ENCODE data around the gene RASGRF1.

Gene RASGRF1

GRCh38 chr15:78938658-78939488 lies 151.7 kb downstream of the RASGRF1 start:
- peak overlapping the region; percentile 39 for H3K27ac ChIP-seq
- H3K36me3 ChIP-seq (ENCODE audit: control insufficient read depth, insufficient read depth, low read length): no peaks in the 10 kb centered on the region
- H3K4me1 ChIP-seq: no peaks in the 10 kb centered on the region
- H3K9ac ChIP-seq: no peak overlapping the region
- H3K4me2 ChIP-seq (ENCODE audit: low read length): no peak overlapping the region
- no peaks in the 10 kb centered on the region for H3K79me2 ChIP-seq
- TF ChIP-seq CTCF (IDR thresholded peaks at IDR 0.05): no peak
- no peaks in the 10 kb centered on the region for H3K9me3 ChIP-seq (ENCODE audit: control insufficient read depth, low read length)
- H3K4me3 ChIP-seq (ENCODE audit: low read depth, low read length): no peak overlapping the region
- H3K27me3 ChIP-seq (ENCODE audit: control insufficient read depth, insufficient read depth, low read length): no peaks in the 10 kb centered on the region
- no peak overlapping the region for H2AFZ ChIP-seq

- Histone ChIP-seq H2AFZ (no peak overlapping the region), H3K79me2 (no peaks in the 10 kb centered on the region), H3K9ac (no peak overlapping the region), H3K27ac (peak overlapping the region; percentile 53), H3K27me3 (ENCODE audit: control insufficient read depth, insufficient read depth, low read length) (no peaks in the 10 kb centered on the region), H3K9me3 (ENCODE audit: control insufficient read depth, low read length) (no peaks in the 10 kb centered on the region), H3K4me2 (ENCODE audit: low read length) (no peak overlapping the region), H3K4me1 (no peaks in the 10 kb centered on the region), H3K4me3 (ENCODE audit: low read depth, low read length) (no peak overlapping the region), H3K36me3 (ENCODE audit: control insufficient read depth, insufficient read depth, low read length) (no peaks in the 10 kb centered on the region)
- no peak for TF ChIP-seq CTCF (IDR thresholded peaks at IDR 0.05)
Measured at GRCh38 chr15:78937132-78937739, 153.3 kb downstream of the RASGRF1 start.

GRCh38 chr15:78934655-78935023 lies 155.9 kb downstream of the RASGRF1 start:
- Histone ChIP-seq H3K9me3 (ENCODE audit: control insufficient read depth, low read length) (no peaks in the 10 kb centered on the region), H2AFZ (no peak overlapping the region), H3K4me3 (ENCODE audit: low read depth, low read length) (no peak overlapping the region), H3K4me2 (ENCODE audit: low read length) (no peak overlapping the region), H3K9ac (no peak overlapping the region), H3K79me2 (no peaks in the 10 kb centered on the region), H3K27ac (no peak overlapping the region), H3K27me3 (ENCODE audit: control insufficient read depth, insufficient read depth, low read length) (no peaks in the 10 kb centered on the region), H3K4me1 (peaks cover 4% of the 10 kb centered on the region), H3K36me3 (ENCODE audit: control insufficient read depth, insufficient read depth, low read length) (no peaks in the 10 kb centered on the region)
- no peak for TF ChIP-seq CTCF (IDR thresholded peaks at IDR 0.05)

- Histone ChIP-seq H3K4me1 (peaks cover 4% of the 10 kb centered on the region), H3K27ac (no peak overlapping the region)
Measured at GRCh38 chr15:78933823-78934654, 156.5 kb downstream of the RASGRF1 start.

More at GRCh38 chr15:78933823-78934654, 156.5 kb downstream of the RASGRF1 start:
- Histone ChIP-seq H2AFZ (no peak overlapping the region), H3K27me3 (ENCODE audit: control insufficient read depth, insufficient read depth, low read length) (no peaks in the 10 kb centered on the region), H3K9me3 (ENCODE audit: control insufficient read depth, low read length) (no peaks in the 10 kb centered on the region), H3K79me2 (no peaks in the 10 kb centered on the region), H3K36me3 (ENCODE audit: control insufficient read depth, insufficient read depth, low read length) (no peaks in the 10 kb centered on the region), H3K4me3 (ENCODE audit: low read depth, low read length) (no peak overlapping the region), H3K9ac (no peak overlapping the region), H3K4me2 (ENCODE audit: low read length) (no peak overlapping the region)
- TF ChIP-seq CTCF (IDR thresholded peaks at IDR 0.05): no peak
